HG03060 (cell line): Measurements from ENCODE around the gene G2E3.
"Not testable (repeated sequence)": the region's sequence is repeated elsewhere in the genome, so short reads cannot be mapped to it uniquely, and the experiment has no call there.

Experiments used
- ATAC-seq: cut with Tn5 transposase; IDR thresholded peaks from one replicate; pipeline ENCODE4 v1.9.1; 2021; ENCODE audit warnings: low read depth, moderate number of reproducible peaks; ENCODE audit not compliant: unreplicated experiment

G2E3 gene, protein sequence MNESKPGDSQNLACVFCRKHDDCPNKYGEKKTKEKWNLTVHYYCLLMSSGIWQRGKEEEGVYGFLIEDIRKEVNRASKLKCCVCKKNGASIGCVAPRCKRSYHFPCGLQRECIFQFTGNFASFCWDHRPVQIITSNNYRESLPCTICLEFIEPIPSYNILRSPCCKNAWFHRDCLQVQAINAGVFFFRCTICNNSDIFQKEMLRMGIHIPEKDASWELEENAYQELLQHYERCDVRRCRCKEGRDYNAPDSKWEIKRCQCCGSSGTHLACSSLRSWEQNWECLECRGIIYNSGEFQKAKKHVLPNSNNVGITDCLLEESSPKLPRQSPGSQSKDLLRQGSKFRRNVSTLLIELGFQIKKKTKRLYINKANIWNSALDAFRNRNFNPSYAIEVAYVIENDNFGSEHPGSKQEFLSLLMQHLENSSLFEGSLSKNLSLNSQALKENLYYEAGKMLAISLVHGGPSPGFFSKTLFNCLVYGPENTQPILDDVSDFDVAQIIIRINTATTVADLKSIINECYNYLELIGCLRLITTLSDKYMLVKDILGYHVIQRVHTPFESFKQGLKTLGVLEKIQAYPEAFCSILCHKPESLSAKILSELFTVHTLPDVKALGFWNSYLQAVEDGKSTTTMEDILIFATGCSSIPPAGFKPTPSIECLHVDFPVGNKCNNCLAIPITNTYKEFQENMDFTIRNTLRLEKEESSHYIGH

DNA sequence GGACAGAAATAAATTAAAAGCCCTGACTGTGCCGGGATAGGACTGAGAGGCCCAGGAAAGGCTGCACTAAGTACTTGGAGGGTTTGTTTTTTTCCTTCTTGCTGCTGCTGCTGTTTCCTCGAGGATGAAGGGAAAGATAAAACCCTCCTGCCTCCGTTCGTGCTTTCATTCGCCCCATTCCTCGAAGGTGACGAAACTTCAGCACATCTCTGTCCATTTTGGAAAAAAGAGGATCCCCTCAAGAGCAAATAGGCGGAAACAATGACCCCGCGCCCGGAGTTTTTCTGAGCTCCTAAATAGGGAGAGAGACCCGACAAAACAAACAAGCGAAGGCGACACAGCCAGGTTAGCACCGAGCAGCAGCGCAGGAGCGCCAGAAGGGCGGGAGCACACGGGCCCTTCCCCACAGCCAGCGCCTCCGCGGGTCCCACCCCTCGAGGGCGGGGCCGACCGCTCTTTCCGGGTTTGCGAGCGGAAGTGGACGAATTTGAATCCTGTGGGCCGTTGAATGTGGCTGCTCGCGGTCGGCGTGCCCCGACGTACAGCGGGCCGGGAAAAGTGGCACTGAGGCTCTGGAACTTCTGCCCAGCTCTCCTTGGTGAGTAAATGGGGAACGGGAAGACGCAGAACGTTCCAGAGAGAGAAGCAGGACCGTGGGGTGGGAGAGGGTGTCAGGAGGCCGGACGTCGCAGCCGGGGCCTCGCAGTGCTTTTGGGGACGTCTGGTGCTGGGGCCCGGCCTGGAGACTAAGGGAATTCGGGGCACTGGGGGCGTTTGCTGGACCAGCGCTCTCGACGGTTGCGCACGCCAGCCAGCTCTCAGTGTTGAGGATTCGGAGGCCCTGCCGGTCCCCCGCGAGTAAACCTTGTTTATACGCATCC, at the start of gene G2E3:
Gene G2E3, plus strand, starts transcription at position 484 of the 881 bp plus-strand sequence. CDS start 21,922 bp downstream, outside the sequence.
- ATAC-seq, result peak; percentile 91

DNA sequence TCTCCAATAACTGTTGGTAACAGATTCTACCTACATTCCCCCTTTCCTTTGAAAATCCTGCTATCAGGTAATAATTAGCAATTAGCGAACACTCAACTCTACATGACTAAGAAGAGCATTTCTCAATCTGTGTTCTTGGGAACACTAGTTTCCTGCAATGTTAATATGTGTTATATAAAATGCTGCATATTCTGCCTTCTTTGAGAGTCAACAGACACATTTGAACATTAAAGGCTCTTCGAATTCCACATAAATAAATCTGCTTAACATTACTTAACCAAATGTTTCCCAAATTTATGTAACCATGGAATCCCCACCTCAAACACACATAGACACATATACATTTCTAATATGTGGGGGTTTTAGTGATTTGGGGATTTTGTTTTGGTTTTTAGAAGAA, 41.2 kb upstream of the G2E3 start:
- ATAC-seq, result no peak

DNA sequence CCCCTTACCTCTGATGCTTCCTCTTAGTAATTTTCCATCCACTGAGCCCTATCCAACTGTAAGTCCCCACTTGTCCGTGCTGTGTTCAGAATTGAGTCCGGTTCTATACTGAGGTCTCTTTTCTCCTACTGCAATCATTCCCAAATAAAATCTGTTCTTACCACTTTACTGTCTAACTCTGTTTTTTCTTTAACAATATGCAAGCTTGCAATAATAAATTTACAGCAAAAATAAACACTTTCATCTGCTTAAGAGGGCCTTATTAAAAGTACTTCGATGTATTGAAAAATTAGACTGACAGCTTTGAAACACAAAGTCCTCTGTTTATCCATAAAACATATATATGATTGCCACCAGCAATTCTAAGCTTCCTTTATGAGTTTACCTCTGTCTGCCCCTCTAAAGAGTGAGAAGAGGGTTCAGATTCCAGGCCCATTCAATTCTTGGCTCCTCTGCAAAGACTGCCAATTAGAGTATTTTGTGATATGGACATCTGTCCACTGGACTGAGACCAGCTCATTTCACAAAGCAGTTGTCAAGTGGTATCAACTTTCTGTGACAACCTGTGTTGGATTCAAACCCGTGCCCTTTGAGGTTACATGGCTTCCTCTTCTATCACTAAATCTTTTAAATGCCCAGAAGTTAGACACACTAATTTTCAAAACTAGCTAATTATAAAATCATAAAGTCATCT, 39.9 kb upstream of the G2E3 start:
- no peak for ATAC-seq

DNA sequence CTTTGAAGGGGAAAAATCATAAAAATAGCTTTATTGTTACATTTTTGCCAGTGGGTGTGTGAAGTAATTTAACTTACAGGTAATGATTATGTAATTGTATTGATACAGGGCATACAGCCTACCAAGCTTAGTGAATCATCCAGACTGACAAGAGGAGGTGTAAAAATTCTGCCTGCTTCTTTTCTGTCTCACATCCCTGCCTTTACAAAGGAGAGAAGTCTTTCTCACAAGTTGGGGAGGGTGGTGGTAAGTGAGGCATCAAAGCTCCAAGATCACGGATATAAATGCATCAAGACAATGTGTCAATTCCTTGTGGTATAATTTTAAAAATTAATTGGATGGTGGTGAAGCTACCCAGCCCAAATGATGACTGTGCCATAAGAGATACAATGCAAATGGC, 39.0 kb upstream of the G2E3 start:
- no peak for ATAC-seq

DNA sequence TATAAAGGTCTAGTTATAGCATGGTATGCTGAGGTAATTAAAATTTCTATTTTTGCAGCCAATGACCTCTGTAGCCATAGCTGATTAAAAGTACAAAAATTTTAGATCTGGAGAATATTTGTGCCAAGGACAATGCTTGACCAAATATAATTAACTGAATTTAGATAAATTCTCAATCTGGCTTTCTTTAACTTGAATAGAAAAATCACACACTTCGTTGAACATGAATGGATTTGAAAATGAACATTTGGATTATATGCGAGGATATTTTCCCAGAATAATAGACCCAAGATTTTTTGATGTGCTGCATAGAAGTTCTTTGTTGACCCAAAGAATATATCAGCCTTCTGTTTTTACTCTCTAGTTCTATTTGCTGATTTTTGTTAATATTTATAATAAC, 38.4 kb upstream of the G2E3 start:
- ATAC-seq, result no peak

DNA sequence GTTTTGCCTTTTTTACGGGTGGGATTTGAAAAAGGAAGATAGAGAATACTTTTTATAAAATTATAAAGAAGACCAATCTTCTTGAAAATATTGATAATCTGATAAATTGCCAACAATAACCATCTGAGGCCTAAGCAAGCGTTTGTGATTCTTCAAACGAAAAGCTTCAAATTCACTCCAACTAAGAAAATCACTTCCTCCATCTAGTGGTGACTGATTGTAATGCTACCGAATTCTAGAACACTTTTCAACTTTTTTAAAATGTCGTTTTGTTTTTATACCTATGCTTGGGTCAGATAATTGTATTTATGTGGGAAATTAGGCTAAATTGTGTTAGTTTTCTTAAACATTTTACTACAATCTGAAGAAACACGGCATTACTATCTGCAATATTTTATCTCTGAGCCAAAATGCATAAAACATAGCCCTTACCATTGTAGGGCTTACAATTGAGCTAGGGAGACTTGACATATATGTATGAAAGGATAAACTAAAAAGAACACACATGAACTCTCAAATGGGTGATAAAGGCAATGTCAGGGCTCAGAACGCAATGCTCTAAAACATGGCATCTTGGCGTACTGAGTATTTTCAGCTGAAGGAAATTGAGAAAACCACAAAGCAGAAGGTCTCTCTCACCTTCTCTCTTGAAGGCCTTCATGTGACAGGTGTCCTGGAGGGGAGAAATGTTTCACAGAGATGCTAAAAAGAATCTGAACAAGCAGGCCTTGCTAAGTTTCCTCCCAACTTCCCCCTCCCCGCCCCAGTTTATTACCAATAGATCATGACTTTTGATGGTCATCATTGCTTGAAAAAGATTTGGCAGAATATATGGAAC, 36.8 kb upstream of the G2E3 start:
- peak; percentile 83 for ATAC-seq

DNA sequence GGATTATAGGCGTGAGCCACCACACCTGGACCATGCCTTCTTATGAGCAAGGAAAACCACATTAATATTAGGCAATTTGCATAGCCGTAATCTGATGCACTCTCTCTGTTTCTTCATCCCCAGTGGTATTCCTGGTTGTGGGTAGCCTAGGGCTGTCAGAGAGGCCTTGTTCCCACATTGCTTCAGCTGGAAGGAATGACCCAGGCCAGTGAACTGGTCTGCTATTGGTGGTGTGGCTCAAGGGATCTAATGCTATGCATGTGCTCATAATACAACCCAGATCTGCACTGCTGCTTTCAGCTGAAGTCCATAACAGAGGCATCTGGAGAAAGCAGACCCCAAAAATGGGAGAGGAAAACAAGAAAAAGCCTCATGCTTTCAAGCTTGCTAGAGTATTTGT, 33.1 kb upstream of the G2E3 start:
- ATAC-seq, result no peak

DNA sequence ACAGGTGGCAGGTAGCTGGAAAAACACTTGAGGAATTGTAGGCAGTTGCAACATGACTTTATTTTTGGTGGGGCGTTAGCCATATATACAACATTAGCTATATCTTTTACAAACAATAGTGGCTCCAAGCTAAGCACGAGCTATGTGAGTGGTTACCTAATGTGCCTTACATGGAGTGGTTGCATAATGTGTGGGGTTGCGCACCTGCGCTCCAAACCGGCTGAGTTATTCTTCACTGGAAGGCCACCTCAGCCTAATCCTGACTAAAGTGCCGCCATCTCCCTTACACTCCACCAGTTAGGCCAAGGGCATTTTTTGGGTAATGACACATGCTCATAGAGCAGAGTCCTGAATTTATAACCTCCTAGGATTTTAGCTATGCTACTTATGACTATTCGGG, 31.8 kb upstream of the G2E3 start:
- ATAC-seq, result no peak

DNA sequence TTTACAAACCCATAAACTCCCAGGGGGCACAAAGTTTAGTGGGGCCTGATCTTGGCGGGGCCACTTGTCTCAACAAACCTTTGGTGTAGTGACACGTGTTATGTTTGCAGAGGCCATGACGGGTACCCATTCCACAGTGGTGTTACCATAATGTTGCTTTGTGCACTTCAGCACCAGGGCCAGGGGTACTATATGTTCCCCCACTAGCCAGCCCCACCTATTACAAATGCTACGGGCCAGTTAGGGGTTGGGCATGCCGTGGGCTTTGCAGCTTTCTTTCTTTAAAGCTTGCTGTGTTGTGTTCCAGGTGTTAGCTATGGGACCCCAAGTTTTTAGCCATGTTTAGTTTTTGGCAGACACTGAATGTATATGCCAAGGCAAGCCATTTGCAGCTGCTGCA, 30.8 kb upstream of the G2E3 start:
- no peak for ATAC-seq

DNA sequence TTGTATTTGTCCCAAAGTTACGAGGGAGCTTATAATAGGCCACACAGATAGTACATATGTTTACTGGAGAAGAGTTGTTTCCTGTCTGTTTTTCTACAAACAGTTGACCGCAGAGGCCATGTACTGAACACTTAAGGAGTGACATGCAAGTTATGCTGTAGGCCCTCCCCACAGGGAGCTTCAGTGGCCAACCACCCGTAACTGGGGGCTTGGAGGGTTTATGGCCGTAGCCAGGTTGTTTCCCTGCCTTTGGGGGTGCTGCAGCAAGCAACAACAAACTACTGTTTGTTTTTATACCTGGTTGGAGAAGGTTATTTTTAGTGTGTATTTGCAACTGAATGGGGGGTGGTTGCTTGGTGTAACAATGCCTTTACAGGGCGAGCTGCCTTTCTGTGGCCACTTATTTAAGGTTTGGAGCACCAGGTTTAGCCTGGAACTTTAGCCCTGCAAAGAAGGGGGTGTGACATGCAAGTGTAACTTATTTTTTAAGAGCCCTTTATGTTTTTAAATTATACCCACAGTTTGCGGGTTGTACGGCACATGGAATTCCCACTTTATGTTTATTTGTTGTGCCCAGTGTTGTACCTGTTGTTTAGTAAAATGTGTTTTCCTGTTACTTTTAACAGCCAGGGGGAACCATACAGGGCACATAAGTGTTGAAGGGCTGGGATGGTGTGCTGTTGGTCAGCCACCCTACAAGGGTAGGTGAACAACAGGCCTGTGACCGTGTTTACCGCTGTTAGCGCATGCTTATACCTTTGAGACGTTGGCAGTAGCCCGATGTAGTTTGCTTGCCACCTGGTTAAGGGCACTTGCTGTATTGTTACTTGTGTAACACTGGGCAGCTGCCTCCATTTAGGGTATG, 29.9 kb upstream of the G2E3 start:
- no peak for ATAC-seq

DNA sequence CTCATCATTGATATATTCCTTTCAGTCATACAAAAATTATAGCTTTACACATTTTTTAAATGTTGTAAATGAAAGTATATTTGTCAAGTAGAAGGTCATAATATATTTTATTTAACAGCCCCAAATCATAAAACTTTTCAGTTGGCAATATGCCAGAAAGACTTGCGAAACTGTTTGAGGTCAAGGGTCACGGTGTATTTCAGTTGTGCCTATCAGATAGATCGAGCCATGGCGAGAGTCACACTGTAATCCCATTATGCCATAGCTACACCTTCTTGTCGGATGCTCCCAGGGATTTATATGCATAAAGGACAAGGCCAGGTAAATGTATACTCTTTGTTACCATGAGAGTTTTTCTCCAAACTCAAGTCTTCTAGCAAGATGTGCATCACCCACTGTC, 26.7 kb upstream of the G2E3 start:
- no peak for ATAC-seq

DNA sequence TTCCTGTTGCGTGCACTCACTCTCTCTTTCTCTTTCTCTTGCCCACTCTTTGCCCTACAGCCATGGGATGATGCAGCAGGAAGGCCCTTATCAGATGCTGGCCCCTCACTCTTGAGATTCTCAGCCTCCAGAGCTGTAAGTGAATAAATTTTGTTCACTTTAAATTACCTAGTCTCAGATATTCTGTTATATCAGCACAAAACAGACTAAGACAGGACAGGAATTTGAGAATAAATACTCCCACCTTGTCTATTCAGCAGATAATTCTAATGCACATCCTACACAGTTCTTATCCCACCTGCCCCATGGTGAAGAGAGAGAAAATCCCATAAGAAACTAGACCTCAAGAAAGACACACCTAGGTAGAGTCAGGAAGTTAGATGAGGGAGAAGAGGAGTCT, 25.8 kb upstream of the G2E3 start:
- no peak for ATAC-seq

DNA sequence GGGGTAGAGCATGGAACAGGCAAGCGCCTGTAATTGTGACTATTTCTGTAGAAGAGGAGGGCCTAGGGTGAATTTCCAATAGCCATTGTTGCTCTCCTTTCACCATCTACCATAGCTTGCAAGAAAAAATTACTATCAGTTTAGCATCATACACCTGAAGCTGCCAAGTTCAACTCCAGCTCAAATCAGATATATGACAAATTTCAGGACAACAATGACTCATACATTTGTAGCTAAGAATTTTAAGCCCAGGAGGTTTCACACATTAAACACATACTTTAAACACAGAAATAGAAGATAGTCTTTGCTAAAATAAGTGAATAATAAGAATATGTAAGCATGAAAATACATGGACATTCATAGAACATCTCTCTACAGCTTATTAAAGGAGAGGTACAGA, 17.6 kb upstream of the G2E3 start:
- ATAC-seq, result no peak

DNA sequence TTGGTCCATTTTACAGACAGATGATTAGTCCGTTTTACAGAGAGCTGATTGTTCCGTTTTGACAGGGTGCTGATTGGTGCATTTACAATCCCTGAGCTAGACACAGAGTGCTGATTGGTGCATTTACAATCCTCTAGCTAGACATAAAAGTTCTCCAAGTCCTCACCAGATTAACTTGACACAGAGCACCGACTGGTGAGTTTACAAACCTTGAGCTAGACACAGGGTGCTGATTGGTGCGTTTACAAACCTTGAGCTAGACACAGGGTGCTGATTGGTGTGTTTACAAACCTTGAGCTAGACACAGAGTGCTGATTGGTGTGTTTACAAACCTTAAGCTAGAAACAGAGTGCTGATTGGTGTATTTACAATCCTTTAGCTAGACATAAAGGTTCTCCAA, 12.2 kb upstream of the G2E3 start:
- ATAC-seq, result not testable (repeated sequence)

DNA sequence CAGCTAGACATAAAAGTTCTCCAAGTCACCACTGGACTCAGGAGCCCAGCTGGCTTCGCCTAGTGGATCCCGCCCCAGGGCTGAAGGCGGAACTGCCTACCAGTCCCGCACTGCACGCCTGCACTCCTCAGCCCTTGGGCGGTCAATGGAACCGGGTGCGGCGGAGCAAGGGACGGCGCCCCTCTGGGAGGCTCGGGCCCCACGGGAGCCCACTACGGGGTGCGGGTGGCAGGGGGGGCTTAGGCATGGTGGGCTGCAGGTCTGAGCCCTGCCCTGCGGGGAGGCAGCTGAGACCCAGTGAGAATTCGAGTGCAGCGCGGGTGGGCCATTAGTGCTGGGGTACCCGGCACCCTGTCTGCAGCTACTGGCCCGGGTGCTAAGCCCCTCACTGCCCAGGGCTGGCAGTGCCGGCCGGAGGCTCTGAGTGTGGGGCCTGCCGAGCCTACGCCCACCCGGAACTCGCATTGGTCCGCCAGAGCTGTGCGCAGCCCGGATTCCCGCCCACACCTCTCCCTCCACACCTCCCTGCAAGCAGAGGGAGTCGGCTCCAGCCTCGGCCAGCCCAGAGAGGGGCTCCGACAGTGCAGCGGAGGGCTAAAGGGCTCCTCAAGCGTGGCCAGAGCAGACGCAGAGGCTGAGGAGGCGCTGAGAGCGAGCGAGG, 11.4 kb upstream of the G2E3 start:
- no peak for ATAC-seq

DNA sequence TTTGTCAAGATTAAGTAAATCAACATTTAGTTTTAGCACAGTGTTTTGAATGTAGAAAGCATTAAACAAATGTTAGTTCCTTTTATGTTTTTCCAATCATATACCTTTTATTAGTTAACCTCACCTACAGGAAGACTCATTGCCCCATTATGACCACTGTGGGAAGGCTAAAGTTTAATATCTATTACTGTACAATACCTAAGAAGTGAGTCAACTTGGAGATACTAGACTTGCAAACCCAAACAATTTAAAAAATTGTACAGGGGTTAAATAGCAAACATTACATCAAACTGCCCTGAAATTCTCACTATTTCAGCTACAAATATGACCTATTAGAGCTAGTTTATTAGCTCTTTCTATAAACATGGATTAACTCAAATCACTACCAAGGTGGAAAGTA, 8.6 kb upstream of the G2E3 start:
- no peak for ATAC-seq

DNA sequence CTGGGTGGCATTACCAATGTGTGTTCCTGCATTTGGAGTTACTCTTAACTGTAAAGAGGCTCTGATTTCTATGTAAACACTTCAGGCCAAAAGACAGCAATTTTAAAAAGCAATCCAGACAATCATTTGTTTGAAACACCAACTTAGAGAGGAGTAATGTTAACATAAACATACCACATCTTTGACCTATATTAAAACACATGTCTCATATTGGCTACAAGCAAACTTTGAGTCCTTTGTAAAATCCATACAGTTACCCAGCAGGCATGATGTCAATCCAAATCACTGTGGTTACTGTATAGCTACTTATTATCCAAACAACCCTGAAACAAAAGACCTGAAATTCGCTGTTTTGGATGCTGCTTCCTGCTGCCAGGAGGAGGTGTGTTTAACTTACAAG, 7.5 kb upstream of the G2E3 start:
- no peak for ATAC-seq

DNA sequence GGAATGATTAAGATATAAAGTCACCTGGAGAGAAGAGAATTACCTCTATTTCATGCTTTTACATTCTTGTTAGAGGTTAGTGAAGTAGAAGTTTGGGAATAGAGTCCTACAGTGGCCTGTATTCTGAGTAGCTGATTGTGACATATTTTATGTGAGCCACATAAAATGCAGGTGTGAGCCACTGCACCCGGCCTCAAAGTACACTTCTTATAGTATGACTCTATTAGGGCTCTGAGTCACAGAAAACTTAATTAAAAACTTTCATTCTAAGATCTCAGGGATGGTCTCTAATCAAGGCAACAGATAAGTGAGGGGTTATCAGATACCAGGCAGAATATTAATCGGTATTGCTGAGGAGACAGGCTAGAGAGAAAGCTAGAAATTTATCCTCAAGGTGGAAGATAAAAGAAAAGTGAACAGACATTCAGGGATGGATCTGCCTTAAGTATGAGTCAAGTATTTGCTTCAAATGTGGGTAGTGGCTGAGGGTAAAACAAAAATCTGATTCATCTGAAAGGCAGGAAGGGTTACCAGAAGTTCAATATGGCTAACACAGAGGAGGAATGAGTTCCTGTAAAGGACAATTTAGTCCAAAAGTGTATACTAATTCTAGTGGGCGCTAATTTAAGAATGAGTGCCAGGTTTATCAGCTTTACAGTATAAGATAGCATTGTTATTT, 5.5 kb upstream of the G2E3 start:
- no peak for ATAC-seq
